CD14-positive monocyte (primary cell): ENCODE results near the gene SPON2. TPM values are rescaled to one million over a fixed set of nuclear protein-coding genes. Genes with fewer than 3 reads are reported as not detected.

ENCODE experiments used
- DNase-seq, 3 donors: peaks; one replicate each; pipeline ENCODE4 v3.0.0-alpha.2; 2011 to 2022
- H2AFZ ChIP-seq: 2 replicates; pipeline ENCODE4 v1.6.0; 2012; ENCODE audit warnings: mild to moderate bottlenecking, low read depth, low read length, inconsistent platforms; ENCODE audit not compliant: insufficient read depth, poor library complexity, severe bottlenecking
- H3K27ac ChIP-seq, 2 donors: 1 replicate in 1 of 2; 2 replicates in 1 of 2; pipeline ENCODE4 v1.5.1; 2012 to 2013; ENCODE audit warnings: low read length in 2 of 2, control low read depth in 1 of 2, inconsistent platforms in 1 of 2, low read depth in 1 of 2, mild to moderate bottlenecking in 1 of 2
- H3K27me3 ChIP-seq, 2 donors: one replicate each; pipeline versions ENCODE4 v1.6.0 to v1.6.1; 2011 to 2013; ENCODE audit warnings: low read length in 2 of 2; ENCODE audit not compliant: control insufficient read depth in 2 of 2, insufficient read depth in 2 of 2
- H3K36me3 ChIP-seq, 2 donors: replicated peaks in 1 of 2; 1 replicate in 1 of 2; 2 replicates in 1 of 2; pipeline versions ENCODE4 v1.5.1 to v1.6.1; 2012 to 2013; ENCODE audit warnings: low read length in 2 of 2, control low read depth in 1 of 2, inconsistent platforms in 1 of 2, mild to moderate bottlenecking in 1 of 2; ENCODE audit not compliant: insufficient read depth in 2 of 2, control insufficient read depth in 1 of 2
- H3K4me1 ChIP-seq, 2 donors: 1 replicate in 1 of 2; 2 replicates in 1 of 2; pipeline versions ENCODE4 v1.5.1 to v1.6.1; 2012 to 2013; ENCODE audit warnings: low read length in 2 of 2, control low read depth in 1 of 2, inconsistent platforms in 1 of 2, mild to moderate bottlenecking in 1 of 2, moderate library complexity in 1 of 2; ENCODE audit not compliant: insufficient read depth in 2 of 2, control insufficient read depth in 1 of 2
- H3K4me2 ChIP-seq: replicated peaks from 2 replicates; pipeline ENCODE3; 2012; ENCODE audit warnings: low read length, moderate library complexity, mild to moderate bottlenecking; ENCODE audit not compliant: poor library complexity, severe bottlenecking; ENCODE audit errors: extremely low read depth
- H3K4me3 ChIP-seq, 3 experiments: fragments of 200-600 bp in 1 of 3; sonication (generic) in 1 of 3; replicated peaks in 1 of 3; 1 replicate in 2 of 3; 2 replicates in 1 of 3; pipeline ENCODE4 v1.5.1; 2011 to 2013; ENCODE audit warnings: low read length in 3 of 3, mild to moderate bottlenecking in 3 of 3, control low read depth in 2 of 3, low read depth in 2 of 3, inconsistent platforms in 1 of 3, moderate library complexity in 1 of 3
- H3K79me2 ChIP-seq: 2 replicates; pipeline ENCODE4 v1.6.0; 2012; ENCODE audit warnings: mild to moderate bottlenecking, control low read depth, inconsistent platforms, low read length, moderate library complexity; ENCODE audit not compliant: insufficient read depth
- H3K9ac ChIP-seq: 2 replicates; pipeline ENCODE4 v1.6.0; 2017; ENCODE audit warnings: low read length, mild to moderate bottlenecking; ENCODE audit not compliant: insufficient read depth, poor library complexity, severe bottlenecking
- H3K9me3 ChIP-seq, 2 donors: replicated peaks in 1 of 2; 1 replicate in 1 of 2; 2 replicates in 1 of 2; pipeline versions ENCODE4 v1.5.1 to v1.6.1; 2012 to 2013; ENCODE audit warnings: low read length in 2 of 2, control low read depth in 1 of 2; ENCODE audit not compliant: control insufficient read depth in 1 of 2, insufficient read depth in 1 of 2
- H4K20me1 ChIP-seq: 2 replicates; pipeline ENCODE4 v1.6.0; 2012; ENCODE audit warnings: mild to moderate bottlenecking, low read length, control low read depth, moderate library complexity; ENCODE audit not compliant: insufficient read depth
- H3K27ac Mint-ChIP-seq, 7 donors: one replicate each; pipeline ENCODE4 v1.8.0; 2020; ENCODE audit warnings: mild to moderate bottlenecking in 7 of 7, mixed read lengths in 7 of 7, moderate library complexity in 6 of 7, inconsistent platforms in 2 of 7
- H3K27me3 Mint-ChIP-seq, 3 donors: one replicate each; pipeline ENCODE4 v1.8.0; 2021 to 2022; ENCODE audit warnings: low read depth in 3 of 3, mild to moderate bottlenecking in 3 of 3, mixed read lengths in 3 of 3, moderate library complexity in 3 of 3, inconsistent platforms in 1 of 3
- H3K36me3 Mint-ChIP-seq, 2 donors: one replicate each; pipeline ENCODE4 v1.8.0; 2020; ENCODE audit warnings: mixed read lengths in 2 of 2, inconsistent platforms in 1 of 2, mild to moderate bottlenecking in 1 of 2
- H3K4me1 Mint-ChIP-seq: one replicate; pipeline ENCODE4 v1.8.0; 2020; ENCODE audit warnings: mild to moderate bottlenecking, mixed read lengths
- H3K4me3 Mint-ChIP-seq, 2 donors: one replicate each; pipeline ENCODE4 v1.8.0; 2020; ENCODE audit warnings: mild to moderate bottlenecking in 2 of 2, mixed read lengths in 2 of 2, moderate library complexity in 1 of 2
- H3K9me3 Mint-ChIP-seq, 7 donors: one replicate each; pipeline ENCODE4 v1.8.0; 2020 to 2022; ENCODE audit warnings: mixed read lengths in 7 of 7, mild to moderate bottlenecking in 6 of 7, moderate library complexity in 6 of 7, inconsistent platforms in 2 of 7
- CTCF ChIP-seq: fragments of 200-600 bp; IDR thresholded peaks from one replicate; pipeline ENCODE4 v1.8.0; 2022; ENCODE audit warnings: antibody characterized with exemption, mild to moderate bottlenecking
- WGBS: methylation state at CpG from one replicate; pipeline ENCODE4 v1.1.5; 2013; ENCODE audit warnings: missing lambda C conversion rate; ENCODE audit not compliant: insufficient coverage; 5-methylcytosine and 5-hydroxymethylcytosine counted together
- intact Hi-C, 2 donors: fragments of 100-400 bp; cut with micrococcal nuclease; formaldehyde crosslinking; loops; one replicate each; pipeline versions ENCODE4 v1.15.0 to v1.15.1; 2023
- polyA plus RNA-seq, 3 donors: library from polyadenylated mRNA; depleted of rRNA in 1 of 3; unstranded in 2 of 3; stranded (reverse) in 1 of 3; fragments of 300-500 nt in 2 of 3; fragments of >200 nt in 1 of 3; fragmentation: Illumina TruSeq in 2 of 3; gene quantifications; 1 replicate in 2 of 3; 2 replicates in 1 of 3; pipeline ENCODE4 v1.2.3, GENCODE V29; 2012 to 2021

Gene SPON2
- polyA plus RNA-seq, 3 donors: 0.74 to 1.4 (median 0.90) TPM

DNA sequence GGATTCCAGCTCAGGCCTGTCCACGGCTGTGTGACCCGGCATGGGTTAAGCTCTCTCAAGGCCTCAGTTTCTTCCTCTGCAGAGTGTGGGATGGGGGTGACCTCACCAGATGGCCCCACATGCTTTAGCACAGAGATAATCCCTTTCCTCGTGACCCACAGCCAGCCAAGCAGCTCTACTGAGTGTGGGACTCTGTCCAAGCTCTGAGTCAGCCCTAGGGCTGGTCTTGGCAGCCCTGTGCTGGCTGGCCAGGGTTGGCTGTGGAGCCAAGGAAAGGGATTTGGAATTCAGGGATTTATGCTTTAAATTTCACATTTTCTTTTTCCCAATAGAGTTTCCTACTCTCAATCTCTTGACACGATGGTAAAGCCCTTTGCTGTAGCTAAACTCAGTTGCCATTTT, 19.7 kb upstream of the SPON2 start:
- TF ChIP-seq CTCF: no peak
- intact Hi-C loops: no loop called here
- H3K9me3 Mint-ChIP-seq: peaks cover 0 to 3% (median 0%) of the 10 kb centered on the region in 7 donors

DNA sequence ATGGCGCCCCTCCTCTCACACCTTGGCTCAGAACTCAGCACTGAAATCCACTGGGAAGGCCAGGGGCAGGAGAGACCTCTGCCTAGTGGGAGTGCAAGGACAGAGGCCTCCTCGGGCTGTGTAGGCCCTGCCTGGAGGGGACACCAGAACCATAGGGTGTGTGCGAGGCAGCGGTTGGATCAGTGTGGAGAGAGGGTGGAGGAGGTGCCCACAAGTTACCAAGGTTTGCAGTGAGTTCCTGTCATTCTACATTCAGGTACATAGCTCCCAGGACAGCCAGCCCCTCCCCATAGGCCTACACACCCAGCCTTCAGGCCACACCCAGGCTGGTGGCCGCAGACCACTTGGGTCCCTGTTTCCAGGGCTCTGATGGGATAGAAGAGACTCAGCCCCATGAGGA, 19.2 kb upstream of the SPON2 start:
- no peaks in the 10 kb centered on the region for H3K9me3 ChIP-seq
- no peak overlapping the region for H3K9ac ChIP-seq
- TF ChIP-seq CTCF: no peak
- H3K4me3 ChIP-seq: no peak overlapping the region
- no peaks in the 10 kb centered on the region for H3K79me2 ChIP-seq
- Mint-ChIP-seq H3K4me1 (peaks cover 10% of the 10 kb centered on the region), H3K36me3 (no peaks in the 10 kb centered on the region), H3K9me3 (peaks cover 0 to 3% (median 0%) of the 10 kb centered on the region in 7 donors), H3K27me3 (peaks cover 1 to 2% (median 1%) of the 10 kb centered on the region in 3 donors), H3K4me3 (no peak overlapping the region), H3K27ac (no peak overlapping the region)
- no peak overlapping the region for H2AFZ ChIP-seq
- no peak overlapping the region for H3K4me2 ChIP-seq
- intact Hi-C loops: no loop called here
- DNase-seq: peak in 1 of 3 donors; percentile 1
- no peaks in the 10 kb centered on the region for H3K36me3 ChIP-seq
- H3K27ac ChIP-seq: no peak overlapping the region
- H3K27me3 ChIP-seq: no peaks in the 10 kb centered on the region
- WGBS: 67% methylated on average over 3 of the region's 5 CpGs
- H4K20me1 ChIP-seq: no peaks in the 10 kb centered on the region
- H3K4me1 ChIP-seq: peaks cover 0 to 6% of the 10 kb centered on the region in 2 donors

More for the DNA sequence above, 19.7 kb upstream of the SPON2 start:
- H3K27ac Mint-ChIP-seq: no peak overlapping the region
- peaks cover 1 to 2% (median 1%) of the 10 kb centered on the region in 3 donors for H3K27me3 Mint-ChIP-seq
- H3K4me1 Mint-ChIP-seq: peaks cover 5% of the 10 kb centered on the region
- no peaks in the 10 kb centered on the region for H3K9me3 ChIP-seq
- H2AFZ ChIP-seq: no peak overlapping the region
- H3K27me3 ChIP-seq: no peaks in the 10 kb centered on the region
- H3K27ac ChIP-seq: no peak overlapping the region
- no peak overlapping the region for H3K4me2 ChIP-seq
- no peaks in the 10 kb centered on the region for H3K36me3 Mint-ChIP-seq
- peaks cover 0 to under 1% of the 10 kb centered on the region in 2 donors for H3K4me1 ChIP-seq
- peak in 1 of 3 donors; percentile 1 for DNase-seq
- H3K4me3 Mint-ChIP-seq: no peak overlapping the region
- H3K9ac ChIP-seq: no peak overlapping the region
- WGBS: 93% methylated on average over 2 of the region's 4 CpGs
- H3K79me2 ChIP-seq: no peaks in the 10 kb centered on the region
- no peak overlapping the region for H3K4me3 ChIP-seq
- H3K36me3 ChIP-seq: no peaks in the 10 kb centered on the region
- H4K20me1 ChIP-seq: no peaks in the 10 kb centered on the region
